ENCODE data around the gene MRPL17.

GRCh38 chr11:6686006-6686405 is 2.9 kb upstream of the MRPL17 start:
- no peak for TF ChIP-seq MXI1 (conservative IDR thresholded peaks at IDR 0.05; ENCODE audit: poor library complexity, severe bottlenecking)
- no peak for TF ChIP-seq CTCF (IDR thresholded peaks at IDR 0.05; ENCODE audit: poor library complexity, severe bottlenecking)
- TF ChIP-seq POLR2AphosphoS5 (IDR thresholded peaks at IDR 0.05), result no peak
- TF ChIP-seq TAF1 (IDR thresholded peaks at IDR 0.05; ENCODE audit: low read depth), result no peak
- TF ChIP-seq EP300 (conservative IDR thresholded peaks at IDR 0.05; ENCODE audit: poor library complexity, severe bottlenecking), result no peak
